Transverse colon (tissue), 4 donors: Measurements from ENCODE around the gene ARHGAP24. TPM values are rescaled to one million over a fixed set of nuclear protein-coding genes. Genes with fewer than 3 reads are reported as not detected.

Experiments
- DNase-seq: peaks from one replicate; pipeline ENCODE4 v3.0.0-alpha.2; 2019
- H3K27ac ChIP-seq, 4 donors: fragments of 200-600 bp; sonication (generic); 2 replicates each; pipeline ENCODE4 v1.5.1; 2016 to 2018; ENCODE audit warnings: inconsistent platforms in 4 of 4
- H3K27me3 ChIP-seq: fragments of 200-600 bp; sonication (generic); 2 replicates; pipeline ENCODE4 v1.5.1; 2017; ENCODE audit warnings: inconsistent platforms
- H3K36me3 ChIP-seq, 4 donors: fragments of 200-600 bp; sonication (generic); 2 replicates each; pipeline ENCODE4 v1.5.1; 2017 to 2019; ENCODE audit warnings: inconsistent platforms in 4 of 4
- H3K4me1 ChIP-seq, 4 donors: fragments of 200-600 bp; sonication (generic); 2 replicates each; pipeline ENCODE4 v1.5.1; 2017 to 2020; ENCODE audit warnings: inconsistent platforms in 4 of 4
- H3K4me3 ChIP-seq, 4 donors: fragments of 200-600 bp; sonication (generic); 1 replicate in 1 of 4; 2 replicates in 3 of 4; pipeline versions ENCODE4 v1.5.1 to v1.6.1; 2017 to 2019; ENCODE audit warnings: inconsistent platforms in 4 of 4
- H3K9me3 ChIP-seq, 2 donors: fragments of 200-600 bp; sonication (generic); 2 replicates each; pipeline ENCODE4 v1.5.1; 2017 to 2019; ENCODE audit warnings: inconsistent platforms in 2 of 2
- CTCF ChIP-seq, 5 experiments: fragments of 200-600 bp in 3 of 5; fragments of 450-650 bp in 2 of 5; sonication (generic) in 3 of 5; IDR thresholded peaks; 1 replicate in 2 of 5; 2 replicates in 3 of 5; pipeline ENCODE4 v1.5.1; 2016 to 2017; ENCODE audit warnings: antibody characterized with exemption in 5 of 5, inconsistent platforms in 3 of 5, mild to moderate bottlenecking in 2 of 5, moderate library complexity in 1 of 5
- EP300 ChIP-seq: sonication (generic); formaldehyde crosslinking; IDR thresholded peaks from one replicate; pipeline ENCODE4 v1.6.1; 2017; ENCODE audit warnings: antibody characterized with exemption, low read depth
- POLR2A ChIP-seq: fragments of 450-650 bp; IDR thresholded peaks from one replicate; pipeline ENCODE4 v1.6.1; 2016; ENCODE audit warnings: antibody characterized with exemption, mild to moderate bottlenecking, moderate library complexity
- POLR2AphosphoS5 ChIP-seq, 3 donors: sonication (generic); formaldehyde crosslinking; IDR thresholded peaks; one replicate each; pipeline ENCODE4 v1.6.1; 2016; ENCODE audit warnings: antibody characterized with exemption in 3 of 3
- WGBS, 2 donors: methylation state at CpG; one replicate each; pipeline ENCODE4 v1.1.5; 2018; ENCODE audit warnings: low coverage in 1 of 2; 5-methylcytosine and 5-hydroxymethylcytosine counted together
- in situ Hi-C, 4 donors: fragments of 200-750 bp; cut with MboI; loops; one replicate each; pipeline versions ENCODE4 v1.15.0 to v1.15.1; 2017; ENCODE audit warnings: low sequenced_read_pairs in 3 of 4, low pct_ligation_motif_present in 1 of 4, low pct_unique_long_range_greater_than_20kb in 1 of 4
- intact Hi-C: fragments of 100-400 bp; cut with DNase I; formaldehyde crosslinking; loops from one replicate; pipeline ENCODE4 v1.15.1; 2023; ENCODE audit warnings: low total_unique reads
- total RNA-seq, 4 donors: library from RNA; depleted of rRNA; stranded (reverse); fragments of >200 nt; gene quantifications; one replicate each; pipeline ENCODE4 v1.1.0, GENCODE V29; 2016

The ARHGAP24 gene
- total RNA-seq, 4 donors from 2014 or later: 4.2 to 32.0 (median 12.6) TPM

GRCh38 chr4:85864259-85865205, 389.6 kb downstream of the ARHGAP24 start:
- no peak overlapping the region for H3K4me3 ChIP-seq
- WGBS, 2 donors: 67 to 68% methylated on average over 5 of the region's 5 CpGs
- intact Hi-C loops: no loop called here
- H3K27me3 ChIP-seq: no peaks in the 10 kb centered on the region
- no peaks in the 10 kb centered on the region for H3K36me3 ChIP-seq
- peaks cover 0 to 23% (median 5%) of the 10 kb centered on the region in 4 donors for H3K4me1 ChIP-seq
- H3K9me3 ChIP-seq: no peaks in the 10 kb centered on the region
- DNase-seq: no peak
- TF ChIP-seq EP300: no peak
- no peak for TF ChIP-seq POLR2A
- no peak for TF ChIP-seq POLR2AphosphoS5 (IDR thresholded peaks at IDR 0.05)
- TF ChIP-seq CTCF (IDR thresholded peaks at IDR 0.05): no peak
- in situ Hi-C loops: no loop called here
- H3K27ac ChIP-seq: no peak overlapping the region

- no peaks in the 10 kb centered on the region for H3K27me3 ChIP-seq
- in situ Hi-C loops (no loop called here), intact Hi-C loops (no loop called here)
- TF ChIP-seq EP300: no peak
- no peak for TF ChIP-seq POLR2AphosphoS5 (IDR thresholded peaks at IDR 0.05)
- TF ChIP-seq POLR2A: no peak
- no peak for TF ChIP-seq CTCF (IDR thresholded peaks at IDR 0.05)
- no peak for DNase-seq
- no peaks in the 10 kb centered on the region for H3K9me3 ChIP-seq
- no peak overlapping the region for H3K4me3 ChIP-seq
- no peak overlapping the region for H3K27ac ChIP-seq
- no peaks in the 10 kb centered on the region for H3K36me3 ChIP-seq
- H3K4me1 ChIP-seq: peaks cover 0 to 19% (median 5%) of the 10 kb centered on the region in 4 donors
Measured at GRCh38 chr4:85865256-85865655, 390.3 kb downstream of the ARHGAP24 start.

- H3K36me3 ChIP-seq: no peaks in the 10 kb centered on the region
- H3K4me3 ChIP-seq: no peak overlapping the region
- H3K9me3 ChIP-seq: no peaks in the 10 kb centered on the region
- H3K27ac ChIP-seq: no peak overlapping the region
- intact Hi-C loops (no loop called here), in situ Hi-C loops (no loop called here)
- WGBS, 2 donors: 85% methylated on average over 1 of the region's 1 CpG; no CpG with 5 or more reads in 1 of the 2 donors
- DNase-seq: no peak
- H3K4me1 ChIP-seq: peaks cover 0 to 16% (median under 1%) of the 10 kb centered on the region in 4 donors
- no peaks in the 10 kb centered on the region for H3K27me3 ChIP-seq
- no peak for TF ChIP-seq POLR2AphosphoS5 (IDR thresholded peaks at IDR 0.05)
- TF ChIP-seq EP300: no peak
Measured at GRCh38 chr4:85866508-85866907, 391.6 kb downstream of the ARHGAP24 start.

GRCh38 chr4:85867271-85867670, 392.3 kb downstream of the ARHGAP24 start:
- Histone ChIP-seq H3K9me3 (no peaks in the 10 kb centered on the region), H3K36me3 (no peaks in the 10 kb centered on the region), H3K4me1 (peaks cover 0 to 10% (median 0%) of the 10 kb centered on the region in 4 donors), H3K27ac (no peak overlapping the region), H3K27me3 (no peaks in the 10 kb centered on the region), H3K4me3 (no peak overlapping the region)
- intact Hi-C loops (no loop called here), in situ Hi-C loops (no loop called here)
- DNase-seq: no peak
- no peak for TF ChIP-seq POLR2A
- TF ChIP-seq EP300: no peak
- TF ChIP-seq CTCF (IDR thresholded peaks at IDR 0.05): no peak
- no peak for TF ChIP-seq POLR2AphosphoS5 (IDR thresholded peaks at IDR 0.05)
- 77 to 84% methylated on average over 1 of the region's 1 CpG for WGBS, 2 donors
